Loucy (cell line): ENCODE data around the gene CALCA.
A peak's percentile ranks its signal among the peaks of the same experiment; 100 is the strongest.
"Not testable (repeated sequence)": the region's sequence is repeated elsewhere in the genome, so short reads cannot be mapped to it uniquely, and the experiment has no call there.

ENCODE experiments used
- H2AFZ ChIP-seq: fragments of 200-600 bp; sonication (generic); 2 replicates; pipeline ENCODE4 v1.6.0; 2016; ENCODE audit warnings: antibody characterized with exemption, mild to moderate bottlenecking, low read length, moderate library complexity
- H3F3A ChIP-seq: fragments of 200-600 bp; 2 replicates; pipeline ENCODE4 v1.6.0; 2016; ENCODE audit warnings: antibody characterized with exemption, low read depth, mild to moderate bottlenecking
- H3K27me3 ChIP-seq: fragments of 200-600 bp; sonication (generic); 2 replicates; pipeline ENCODE4 v1.6.1; 2014; ENCODE audit warnings: low read length, mild to moderate bottlenecking; ENCODE audit not compliant: insufficient read depth, poor library complexity, severe bottlenecking
- H3K36me3 ChIP-seq: fragments of 200-600 bp; sonication (generic); 2 replicates; pipeline ENCODE4 v1.6.1; 2016; ENCODE audit warnings: low read length; ENCODE audit not compliant: insufficient read depth
- H3K4me1 ChIP-seq: fragments of 200-600 bp; sonication (generic); 2 replicates; pipeline ENCODE4 v1.5.1; 2014; ENCODE audit warnings: low read length, mild to moderate bottlenecking; ENCODE audit not compliant: insufficient read depth, poor library complexity, severe bottlenecking
- H3K4me2 ChIP-seq: fragments of 200-600 bp; sonication (generic); 2 replicates; pipeline ENCODE4 v1.6.0; 2014; ENCODE audit warnings: antibody characterized with exemption, low read length, low read depth, mild to moderate bottlenecking; ENCODE audit not compliant: poor library complexity, severe bottlenecking
- H3K4me3 ChIP-seq: fragments of 200-600 bp; sonication (generic); 2 replicates; pipeline ENCODE4 v1.5.1; 2014; ENCODE audit warnings: low read length, mild to moderate bottlenecking, mixed read lengths; ENCODE audit not compliant: poor library complexity, severe bottlenecking
- H3K79me2 ChIP-seq: fragments of 200-600 bp; sonication (generic); 2 replicates; pipeline ENCODE4 v1.6.1; 2014; ENCODE audit warnings: low read length; ENCODE audit not compliant: insufficient read depth
- H3K9ac ChIP-seq: fragments of 200-600 bp; sonication (generic); 2 replicates; pipeline ENCODE4 v1.6.0; 2014; ENCODE audit warnings: mild to moderate bottlenecking, low read depth, low read length, moderate library complexity; ENCODE audit not compliant: poor library complexity, severe bottlenecking
- H3K9me2 ChIP-seq: fragments of 200-600 bp; sonication (generic); replicated peaks from 2 replicates; pipeline ENCODE4 v1.6.1; 2016; ENCODE audit warnings: low read depth, low read length, mixed read lengths
- H3K9me3 ChIP-seq: fragments of 200-600 bp; sonication (generic); 2 replicates; pipeline ENCODE4 v1.6.1; 2014; ENCODE audit warnings: mild to moderate bottlenecking, antibody characterized with exemption, low read length, low read depth; ENCODE audit not compliant: insufficient read depth
- H4K20me1 ChIP-seq: fragments of 200-600 bp; sonication (generic); 2 replicates; pipeline ENCODE4 v1.6.0; 2014; ENCODE audit warnings: antibody characterized with exemption, low read length, mild to moderate bottlenecking; ENCODE audit not compliant: insufficient read depth, poor library complexity, severe bottlenecking
- EZH2phosphoT487 ChIP-seq: fragments of 200-600 bp; IDR thresholded peaks from 2 replicates; pipeline ENCODE4 v1.6.1; 2018; ENCODE audit warnings: antibody characterized with exemption, mild to moderate bottlenecking, moderate library complexity, borderline replicate concordance
- TF ChIP-seq, protein P1 (sequence below): fragments of 200-600 bp; sonication (generic); conservative IDR thresholded peaks from 2 replicates; pipeline ENCODE4 v1.5.1; 2014; ENCODE audit warnings: mild to moderate bottlenecking, antibody characterized with exemption, low read length

The CALCA gene

DNA sequence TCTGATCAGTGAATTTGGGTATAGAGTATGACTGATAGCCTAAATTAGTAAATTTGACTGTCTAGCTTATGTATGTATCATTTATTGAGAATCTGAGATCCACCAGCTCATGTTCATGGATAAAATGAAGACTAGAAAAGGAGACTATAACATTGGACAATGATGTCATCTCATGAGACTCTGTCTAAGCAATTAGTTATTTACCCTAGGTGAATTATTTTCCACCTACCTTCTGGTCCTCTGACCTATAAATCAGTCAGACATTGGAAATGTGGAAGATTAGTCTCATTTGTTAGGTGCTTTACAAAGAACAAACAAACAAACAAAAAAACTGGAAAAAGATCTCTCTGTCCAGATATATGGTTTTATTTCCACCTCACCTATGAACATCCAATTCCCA, 38.7 kb upstream of the CALCA start:
- Histone ChIP-seq H3K9me2 (no peaks in the 10 kb centered on the region), H3K9me3 (no peaks in the 10 kb centered on the region), H3K27me3 (no peaks in the 10 kb centered on the region), H4K20me1 (no peaks in the 10 kb centered on the region), H3K4me2 (no peak overlapping the region), H3K4me3 (no peak overlapping the region), H3K79me2 (no peaks in the 10 kb centered on the region), H3K9ac (no peak overlapping the region), H2AFZ (no peak overlapping the region), H3F3A (no peaks in the 10 kb centered on the region), H3K4me1 (no peaks in the 10 kb centered on the region), H3K36me3 (no peaks in the 10 kb centered on the region)
- no peak for TF ChIP-seq EZH2phosphoT487
- TF ChIP-seq, protein P1, sequence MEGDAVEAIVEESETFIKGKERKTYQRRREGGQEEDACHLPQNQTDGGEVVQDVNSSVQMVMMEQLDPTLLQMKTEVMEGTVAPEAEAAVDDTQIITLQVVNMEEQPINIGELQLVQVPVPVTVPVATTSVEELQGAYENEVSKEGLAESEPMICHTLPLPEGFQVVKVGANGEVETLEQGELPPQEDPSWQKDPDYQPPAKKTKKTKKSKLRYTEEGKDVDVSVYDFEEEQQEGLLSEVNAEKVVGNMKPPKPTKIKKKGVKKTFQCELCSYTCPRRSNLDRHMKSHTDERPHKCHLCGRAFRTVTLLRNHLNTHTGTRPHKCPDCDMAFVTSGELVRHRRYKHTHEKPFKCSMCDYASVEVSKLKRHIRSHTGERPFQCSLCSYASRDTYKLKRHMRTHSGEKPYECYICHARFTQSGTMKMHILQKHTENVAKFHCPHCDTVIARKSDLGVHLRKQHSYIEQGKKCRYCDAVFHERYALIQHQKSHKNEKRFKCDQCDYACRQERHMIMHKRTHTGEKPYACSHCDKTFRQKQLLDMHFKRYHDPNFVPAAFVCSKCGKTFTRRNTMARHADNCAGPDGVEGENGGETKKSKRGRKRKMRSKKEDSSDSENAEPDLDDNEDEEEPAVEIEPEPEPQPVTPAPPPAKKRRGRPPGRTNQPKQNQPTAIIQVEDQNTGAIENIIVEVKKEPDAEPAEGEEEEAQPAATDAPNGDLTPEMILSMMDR, result no peak

DNA sequence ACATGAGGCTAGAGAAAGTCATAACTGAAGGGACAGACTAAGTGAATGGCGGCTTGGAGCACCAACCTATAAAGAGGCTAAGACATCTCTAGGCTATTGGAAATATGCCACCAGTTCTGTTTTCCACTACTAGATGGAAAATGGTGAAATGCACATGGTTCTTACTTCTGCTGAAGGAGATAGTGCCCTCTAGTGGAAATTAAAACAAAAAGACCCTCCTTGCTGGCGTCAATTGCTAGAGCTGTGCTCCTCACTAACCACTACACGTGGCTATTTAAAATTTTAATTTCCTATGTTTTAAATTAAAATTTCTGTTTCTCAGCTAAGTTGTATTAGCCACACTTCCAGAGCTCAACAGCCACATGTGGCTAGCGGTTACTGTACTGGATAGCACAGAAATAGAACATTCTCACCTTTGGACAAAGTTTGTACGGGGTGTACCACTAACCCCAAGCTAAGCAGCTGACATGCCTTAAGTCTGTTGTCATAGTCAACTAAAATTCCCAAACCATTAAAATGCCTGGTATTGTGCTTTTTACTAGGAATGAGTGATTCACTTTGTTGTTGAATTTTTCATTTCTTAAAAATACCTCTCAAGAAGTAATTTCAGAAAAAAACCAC, 34.1 kb upstream of the CALCA start:
- Histone ChIP-seq H3K36me3 (no peaks in the 10 kb centered on the region), H3K79me2 (no peaks in the 10 kb centered on the region), H3K9me3 (no peaks in the 10 kb centered on the region), H3K4me3 (no peak overlapping the region), H3K27me3 (no peaks in the 10 kb centered on the region), H3F3A (no peaks in the 10 kb centered on the region), H4K20me1 (no peaks in the 10 kb centered on the region), H3K4me1 (no peaks in the 10 kb centered on the region), H3K9ac (no peak overlapping the region), H3K9me2 (no peaks in the 10 kb centered on the region), H3K4me2 (no peak overlapping the region), H2AFZ (no peak overlapping the region)
- no peak for TF ChIP-seq EZH2phosphoT487
- TF ChIP-seq, protein P1, result peak; percentile 75

DNA sequence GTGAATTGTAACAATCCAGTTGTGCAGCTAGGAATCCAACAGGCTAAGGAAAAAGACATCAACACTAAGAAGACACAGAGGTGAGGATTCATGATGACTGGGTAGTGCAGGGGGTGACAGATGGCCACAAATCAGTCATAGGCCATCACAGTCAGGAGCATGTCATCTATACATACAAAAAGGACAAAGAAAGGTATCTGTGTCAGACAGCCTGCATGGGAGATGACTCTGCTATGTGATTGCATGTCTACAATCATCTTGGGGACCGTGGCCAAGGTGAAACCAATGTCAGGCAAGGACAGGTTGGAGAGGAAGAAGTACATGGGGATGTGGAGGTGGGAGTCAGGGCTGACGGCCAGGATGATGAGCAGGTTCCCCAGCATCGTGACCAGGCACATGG, 16.0 kb upstream of the CALCA start:
- not testable (repeated sequence) for H3K4me1 ChIP-seq, H4K20me1 ChIP-seq, H3K9me3 ChIP-seq, H3K27me3 ChIP-seq, H3K4me2 ChIP-seq, H3F3A ChIP-seq, H3K9ac ChIP-seq, H3K36me3 ChIP-seq, H3K79me2 ChIP-seq, H3K4me3 ChIP-seq, H3K9me2 ChIP-seq, H2AFZ ChIP-seq

- Histone ChIP-seq H3K9me3 (no peaks in the 10 kb centered on the region), H3K36me3 (no peaks in the 10 kb centered on the region), H3K4me3 (no peak overlapping the region), H3K9me2 (no peaks in the 10 kb centered on the region), H3F3A (no peaks in the 10 kb centered on the region), H3K9ac (no peak overlapping the region), H3K79me2 (no peaks in the 10 kb centered on the region), H2AFZ (no peak overlapping the region), H4K20me1 (no peaks in the 10 kb centered on the region), H3K4me1 (no peaks in the 10 kb centered on the region), H3K27me3 (no peaks in the 10 kb centered on the region), H3K4me2 (no peak overlapping the region)
- TF ChIP-seq EZH2phosphoT487, result no peak
- TF ChIP-seq, protein P1, result no peak
Measured at GRCh38 chr11:14981507-14981906, 9.4 kb upstream of the CALCA start.
